Stimulated activated CD4-positive, alpha-beta T cell treated with anti-CD3 and anti-CD28 coated beads, Interleukin-12 subunit alpha, Interleukin-12 subunit beta, amount 100 ng/mL, for 48 hours (primary cell): ENCODE data around the gene SLC10A7.

Experiments
- DNase-seq, 3 donors: peaks; one replicate each; pipeline ENCODE4 v3.0.0-alpha.2; 2020; ENCODE audit warnings: low read depth in 2 of 3, low spot score in 1 of 3

Gene SLC10A7

DNA sequence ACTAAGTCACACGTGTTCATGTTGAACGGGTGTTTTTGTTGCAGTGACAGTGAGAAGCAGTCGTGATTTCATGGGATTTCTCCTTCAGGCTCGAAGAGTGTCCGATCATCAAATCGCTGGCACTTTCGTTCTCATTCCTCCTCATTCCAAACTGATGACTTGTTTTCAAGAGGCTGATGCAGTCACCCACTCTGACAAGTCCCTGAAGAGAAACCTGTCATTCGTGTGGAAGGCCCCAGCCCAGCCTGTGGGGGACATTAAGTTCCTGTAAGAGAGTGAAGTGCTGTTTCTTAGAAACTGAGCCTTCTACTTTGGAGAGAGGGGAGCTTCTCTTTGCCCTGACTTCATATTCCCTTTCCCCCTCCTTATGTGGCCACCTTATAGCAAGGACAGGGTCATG, 299.4 kb downstream of the SLC10A7 start:
- no peak for DNase-seq

DNA sequence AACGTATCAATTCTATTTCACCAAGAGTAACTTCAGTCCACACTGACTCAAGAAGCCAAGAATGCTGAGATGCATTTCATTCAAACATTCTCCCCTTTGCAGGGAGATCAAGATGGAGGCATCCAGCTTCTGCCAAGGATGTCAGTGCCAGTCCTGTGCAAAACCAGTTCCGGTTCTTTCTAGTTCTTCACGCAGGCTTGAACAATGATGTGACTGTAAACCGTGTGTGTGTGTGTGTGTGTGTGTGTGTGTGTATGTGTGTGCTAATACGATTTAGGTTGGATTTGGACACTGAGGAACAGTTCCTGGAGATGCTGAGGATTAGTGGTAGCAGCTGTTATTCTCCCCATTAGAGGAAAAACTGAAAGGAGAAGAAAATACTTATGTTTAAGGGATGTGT, 307.5 kb downstream of the SLC10A7 start, which contains the start of gene REELD1:
Gene REELD1 (plus strand): TSS at position 301 of the 400 bp plus-strand sequence. CDS start 2,415 bp downstream, outside the sequence.
- no peak for DNase-seq

DNA sequence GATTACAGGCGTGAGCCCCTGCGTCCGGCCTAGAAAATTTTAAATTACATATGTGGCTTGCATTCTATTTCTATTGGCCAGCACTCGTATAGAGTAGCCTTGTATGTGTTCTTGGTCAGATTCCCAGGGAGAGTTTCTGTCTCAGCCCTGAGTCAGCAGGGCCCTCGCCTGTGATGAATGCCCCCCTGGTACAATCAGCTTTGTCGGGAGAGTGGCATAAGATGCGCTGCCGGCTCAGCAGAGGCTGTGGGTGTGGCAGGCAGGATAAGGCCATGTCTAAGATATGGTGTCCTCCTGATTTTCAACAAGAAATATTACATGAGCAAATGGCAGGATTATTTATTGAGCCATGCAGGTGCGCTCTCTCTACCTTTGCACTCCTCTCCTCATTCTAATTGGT, 309.0 kb downstream of the SLC10A7 start:
- DNase-seq = no peak

DNA sequence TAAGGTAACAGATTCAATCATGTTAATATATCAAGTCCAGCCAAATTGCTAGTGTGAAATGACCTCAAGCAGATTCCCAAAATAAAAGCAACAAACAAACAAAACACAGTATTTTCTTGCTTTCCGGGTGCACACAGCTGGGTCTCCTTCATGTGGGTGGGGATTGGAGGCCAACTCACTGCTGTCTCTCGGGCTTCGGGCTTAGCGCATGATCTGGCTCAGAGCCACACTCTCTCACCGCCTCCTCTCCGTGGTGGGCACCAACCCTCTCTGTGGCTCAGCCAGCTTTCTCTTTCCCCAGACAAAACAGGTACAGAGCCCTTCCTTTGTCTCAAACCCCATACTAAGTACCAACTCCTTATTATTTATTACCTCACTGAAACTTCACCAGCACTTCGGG, 310.3 kb downstream of the SLC10A7 start:
- DNase-seq = no peak

DNA sequence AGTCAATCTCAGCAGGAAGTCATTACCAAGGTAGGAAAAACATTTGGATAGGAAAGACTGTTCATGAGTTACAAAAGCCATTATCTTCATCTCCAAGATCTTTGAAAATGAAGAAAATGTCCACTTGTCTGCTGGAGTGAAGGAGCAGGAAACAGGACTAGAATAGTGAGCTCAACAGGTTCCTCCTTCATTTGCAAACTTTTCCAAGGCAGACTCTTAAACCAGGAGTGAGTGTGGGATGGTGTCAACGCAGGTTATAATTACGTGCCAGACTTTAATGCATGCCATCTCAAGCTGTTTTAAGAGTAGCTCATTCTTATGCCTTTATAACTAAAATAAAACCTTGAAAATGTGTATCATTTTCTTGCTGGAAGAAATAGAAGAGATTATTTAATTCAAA, 310.9 kb downstream of the SLC10A7 start:
- no peak for DNase-seq

DNA sequence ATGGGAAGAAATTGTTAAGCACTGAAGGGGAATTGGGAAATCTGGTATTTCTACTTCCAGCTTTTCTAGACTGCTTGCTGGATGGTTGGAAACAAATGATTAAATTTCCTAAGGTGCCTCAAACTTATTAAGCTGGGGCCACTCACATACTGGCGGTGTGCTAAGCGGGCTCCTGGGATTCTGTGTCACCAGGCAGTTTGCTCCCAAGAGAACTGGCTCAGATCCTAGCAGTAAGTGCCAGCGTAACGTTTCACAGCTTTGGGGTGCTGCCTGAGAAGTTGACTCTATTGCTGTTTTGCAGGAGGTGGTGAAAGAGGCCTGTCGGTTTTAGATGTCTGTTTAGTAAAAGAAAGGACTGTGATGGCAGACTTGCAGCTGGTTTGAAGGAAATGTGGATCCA, 314.3 kb downstream of the SLC10A7 start:
- no peak for DNase-seq
